Stimulated activated CD8-positive, alpha-beta memory T cell treated with anti-CD3 and anti-CD28 coated beads, Interleukin-7, amount 100 ng/mL, for 48 hours (primary cell): Measurements from ENCODE around the gene ADCYAP1R1.

ENCODE experiments used
- DNase-seq, 2 donors: peaks; one replicate each; pipeline ENCODE4 v3.0.0-alpha.2; 2020; ENCODE audit warnings: low read depth in 1 of 2; ENCODE audit errors: extremely low read depth in 1 of 2

The ADCYAP1R1 gene

DNA sequence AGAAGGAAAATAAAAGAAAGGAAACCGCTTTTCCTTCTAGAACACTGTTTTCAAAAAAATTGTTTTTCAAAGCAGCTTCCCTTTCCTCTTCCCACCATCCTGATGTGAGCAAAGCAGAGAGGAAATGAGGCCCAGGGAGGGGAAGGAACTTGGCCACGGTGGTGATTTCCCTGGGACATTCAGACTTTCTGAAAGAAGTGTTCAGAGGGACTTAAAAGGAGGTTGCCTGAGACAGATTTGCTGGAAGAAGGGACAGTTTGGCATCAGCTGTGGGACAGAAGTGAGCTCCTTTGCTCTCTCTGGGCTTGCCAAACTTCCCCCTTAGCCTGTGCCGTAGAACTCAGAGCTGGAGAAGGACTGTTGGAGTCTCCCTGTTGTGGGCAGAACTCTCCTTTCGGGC is 30.3 kb downstream of the ADCYAP1R1 start:
- no peak for DNase-seq

DNA sequence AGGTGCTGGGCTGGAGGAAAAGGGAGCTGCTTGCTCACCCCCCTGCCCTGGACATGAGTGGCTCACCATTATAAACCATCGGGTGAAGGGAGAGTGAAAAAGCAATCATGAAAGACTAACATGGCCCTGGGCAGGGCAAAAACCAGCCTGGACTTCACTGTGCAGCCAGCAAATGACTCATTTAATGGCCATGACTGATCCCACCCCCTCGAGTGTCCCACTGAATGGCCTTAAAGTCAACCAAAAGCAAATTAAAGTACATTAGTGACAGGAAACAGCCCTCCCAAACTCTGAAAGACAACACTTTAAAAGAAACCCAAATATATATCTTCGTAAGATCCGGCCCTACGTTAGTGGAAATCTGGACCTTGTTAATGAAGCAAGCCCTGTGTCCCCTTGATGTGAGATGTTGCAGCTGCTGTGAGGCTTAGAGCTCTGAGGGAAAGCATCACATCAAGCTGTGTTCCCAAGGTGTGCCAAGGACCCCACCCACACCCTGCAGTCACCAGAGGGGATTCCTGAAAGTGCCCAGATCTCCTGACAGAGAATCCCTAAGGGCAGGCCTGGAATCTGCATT is 31.2 kb downstream of the ADCYAP1R1 start:
- no peak for DNase-seq

DNA sequence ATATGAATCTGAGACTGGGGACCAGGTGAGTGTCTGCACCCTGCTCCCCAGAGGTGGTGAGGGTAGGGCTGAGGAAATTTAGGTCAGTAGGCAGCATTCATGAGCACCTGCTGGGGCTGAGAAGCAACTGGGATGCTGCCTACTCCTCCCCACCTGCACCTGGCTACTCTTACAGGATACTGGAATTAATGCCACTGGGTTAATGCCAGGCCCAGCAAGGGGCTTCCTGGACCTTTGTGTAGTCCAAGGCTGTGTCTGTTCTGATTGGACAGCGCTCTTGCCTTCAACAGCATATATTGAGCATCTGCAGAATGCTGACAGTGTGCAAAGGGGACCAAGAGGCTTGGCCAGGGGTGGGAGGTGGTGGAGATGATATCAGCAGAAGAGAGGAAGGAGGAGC is 32.1 kb downstream of the ADCYAP1R1 start:
- DNase-seq: no peak

DNA sequence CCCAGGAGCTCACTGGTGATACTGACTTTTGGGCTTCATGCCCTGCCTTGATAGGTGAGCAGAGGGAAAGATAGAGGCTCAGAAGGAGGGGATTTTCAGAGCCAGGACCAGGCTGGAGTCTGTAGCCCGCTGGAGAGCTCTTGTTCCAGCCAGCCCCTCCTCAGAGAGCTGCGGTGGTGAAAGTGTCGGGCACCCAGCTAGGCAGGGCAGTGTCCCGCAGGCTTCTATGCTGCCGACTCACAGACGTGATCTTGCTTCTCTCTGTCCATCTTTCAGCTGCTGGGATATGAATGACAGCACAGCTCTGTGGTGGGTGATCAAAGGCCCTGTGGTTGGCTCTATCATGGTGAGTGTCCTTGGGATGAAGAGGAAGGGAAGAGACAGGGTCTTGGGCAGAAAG is 35.2 kb downstream of the ADCYAP1R1 start:
- DNase-seq: no peak

DNA sequence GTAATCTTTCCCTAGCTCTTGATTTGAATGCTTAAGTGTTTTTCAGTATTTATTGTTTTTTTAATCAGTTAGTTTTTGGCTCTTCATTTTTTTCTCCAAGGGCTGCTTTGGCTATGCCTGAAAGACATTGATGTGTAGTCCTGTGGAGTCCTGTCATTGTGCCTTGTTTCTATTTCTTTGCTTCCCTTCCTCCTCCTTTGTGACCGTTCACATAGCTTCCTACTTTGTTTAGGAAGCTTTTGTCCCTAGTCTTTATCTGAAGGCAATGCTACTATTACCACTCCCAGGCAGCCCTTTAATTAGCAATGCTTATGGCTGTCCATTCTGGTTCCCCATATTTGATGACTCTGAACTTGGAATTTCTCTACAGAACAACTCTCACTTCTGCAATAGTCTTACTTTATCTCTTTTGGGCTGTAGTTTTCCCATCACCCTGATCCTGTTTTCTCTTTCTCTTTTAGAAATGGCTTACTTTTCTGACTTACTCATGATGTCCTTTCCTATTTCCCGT is 39.9 kb downstream of the ADCYAP1R1 start:
- DNase-seq: no peak

DNA sequence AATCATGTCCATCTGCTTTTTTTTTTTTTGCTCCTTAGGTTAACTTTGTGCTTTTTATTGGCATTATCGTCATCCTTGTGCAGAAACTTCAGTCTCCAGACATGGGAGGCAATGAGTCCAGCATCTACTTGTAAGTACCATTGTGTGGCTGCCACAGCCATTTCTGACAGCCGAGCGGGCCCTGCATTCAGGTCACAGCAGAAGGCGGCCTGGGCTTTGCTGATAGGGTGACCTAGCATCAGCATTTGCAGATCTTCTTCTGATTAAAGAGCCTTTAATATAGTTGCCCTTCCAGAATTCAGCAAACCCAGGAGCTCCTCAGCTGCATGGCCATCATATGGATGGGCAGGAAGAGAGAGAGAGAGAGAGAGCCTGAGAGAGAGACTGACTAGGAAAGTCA is 40.5 kb downstream of the ADCYAP1R1 start:
- DNase-seq: no peak

DNA sequence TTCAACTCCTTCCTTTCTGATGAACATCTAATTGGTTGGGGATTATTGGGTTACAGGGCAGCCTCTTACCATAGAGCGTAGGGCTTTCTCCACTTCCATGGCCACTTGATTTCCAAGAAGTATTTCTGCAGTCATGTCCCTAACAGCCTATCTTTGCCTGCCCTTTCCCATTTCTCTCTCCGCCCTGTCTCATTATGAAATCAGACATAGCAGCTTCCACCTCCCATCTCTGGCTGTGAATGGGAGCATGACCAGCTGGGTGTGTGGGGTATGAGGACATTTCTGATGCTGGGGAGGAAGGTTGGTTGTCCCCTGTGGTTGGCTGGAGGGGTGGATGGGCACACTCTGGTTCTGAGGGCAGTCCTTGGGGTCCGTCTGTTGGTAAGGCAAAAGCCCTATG is 41.2 kb downstream of the ADCYAP1R1 start:
- no peak for DNase-seq

DNA sequence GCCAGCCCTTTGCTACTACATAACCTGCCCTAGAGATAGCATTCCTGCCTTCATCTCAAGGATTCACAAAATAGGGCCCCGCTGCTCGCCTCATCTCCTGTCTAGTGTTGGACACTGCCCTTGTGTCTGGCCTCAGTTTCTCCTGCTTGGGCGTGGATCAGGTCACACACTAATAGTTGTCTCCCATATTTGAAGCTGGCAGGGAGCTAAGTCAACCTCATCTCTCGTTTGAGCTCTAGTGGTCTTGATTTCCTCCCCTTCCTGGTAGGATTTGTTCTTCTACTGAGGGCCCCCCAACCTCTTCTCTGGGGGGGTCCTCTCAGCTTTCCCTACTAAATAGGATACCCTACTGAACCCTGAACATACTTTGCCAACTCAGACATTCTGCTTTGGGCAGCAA is 42.2 kb downstream of the ADCYAP1R1 start:
- no peak for DNase-seq

DNA sequence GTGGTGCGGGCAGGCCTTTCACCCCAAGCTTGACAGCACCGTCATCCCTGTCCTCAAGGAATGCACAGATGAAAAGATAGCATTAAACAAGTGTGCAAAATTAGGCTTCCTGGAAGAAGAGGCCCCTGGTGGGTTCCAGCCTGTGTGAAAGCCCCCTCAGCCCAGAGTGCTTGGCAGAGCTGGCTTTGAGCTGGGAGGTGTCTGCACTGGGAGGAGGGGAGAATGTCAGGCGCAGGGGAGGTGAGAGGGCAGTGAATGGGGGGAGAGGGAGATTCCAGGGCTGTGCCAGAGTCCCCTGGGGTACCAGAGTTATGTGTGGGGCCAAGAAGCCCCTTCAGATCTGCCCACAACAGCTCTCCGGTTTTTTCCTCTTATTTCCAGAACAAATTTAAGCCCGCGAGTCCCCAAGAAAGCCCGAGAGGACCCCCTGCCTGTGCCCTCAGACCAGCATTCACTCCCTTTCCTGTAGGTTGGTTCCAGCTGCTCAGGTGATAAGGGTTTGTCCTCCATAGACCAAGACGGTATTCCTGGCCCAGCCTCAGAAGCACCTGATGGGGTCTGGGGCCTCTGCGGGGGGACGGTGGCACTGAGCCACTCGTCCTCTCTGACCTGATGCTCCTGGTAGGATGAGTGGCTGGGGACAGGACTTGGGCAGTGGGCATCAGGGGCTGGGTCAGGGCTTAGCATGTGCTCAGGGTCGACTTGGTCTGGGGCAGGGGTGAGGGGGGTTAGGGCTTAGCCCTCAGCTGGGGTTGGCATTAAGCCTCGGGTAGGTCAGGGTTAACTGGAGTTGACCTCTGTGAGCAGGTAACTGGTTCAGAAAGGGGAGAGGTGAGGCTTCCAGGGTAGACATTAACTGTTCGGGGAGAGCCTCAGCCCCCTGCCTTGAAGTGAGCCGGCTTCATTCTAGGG is 43.4 kb downstream of the ADCYAP1R1 start:
- DNase-seq: no peak

DNA sequence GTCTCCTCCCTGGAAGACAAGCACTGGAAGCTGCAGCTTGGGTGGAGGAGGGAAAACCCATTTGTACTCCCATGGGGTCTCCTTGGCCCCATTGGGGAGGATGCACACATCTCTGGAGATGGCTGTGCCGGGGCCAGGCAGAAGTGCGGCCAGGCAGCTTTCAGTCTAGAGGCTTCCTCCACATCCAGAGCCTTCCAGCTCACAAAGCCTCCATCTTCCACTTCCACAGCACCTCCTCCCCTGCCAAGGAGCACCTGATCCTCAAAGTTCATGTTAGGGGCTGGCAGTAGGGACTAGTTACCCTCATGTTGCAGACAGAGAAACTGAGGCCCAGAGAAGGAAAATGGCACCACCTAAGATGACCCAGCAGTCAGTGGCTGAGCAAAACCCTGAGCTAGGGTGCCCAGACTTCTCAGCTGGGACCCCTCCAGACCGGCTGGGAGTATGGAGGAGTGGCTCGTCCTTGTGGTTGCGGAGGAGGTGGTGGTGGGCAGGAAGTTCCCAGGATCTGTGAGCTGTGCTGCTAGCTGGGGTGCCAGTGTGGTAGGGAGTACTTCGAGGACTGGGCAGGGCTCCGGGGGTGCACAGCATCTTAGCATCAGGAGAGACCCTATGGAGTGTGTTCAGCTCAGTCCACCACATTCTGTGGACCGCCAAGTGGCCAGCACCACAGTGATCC is 44.2 kb downstream of the ADCYAP1R1 start:
- no peak for DNase-seq

DNA sequence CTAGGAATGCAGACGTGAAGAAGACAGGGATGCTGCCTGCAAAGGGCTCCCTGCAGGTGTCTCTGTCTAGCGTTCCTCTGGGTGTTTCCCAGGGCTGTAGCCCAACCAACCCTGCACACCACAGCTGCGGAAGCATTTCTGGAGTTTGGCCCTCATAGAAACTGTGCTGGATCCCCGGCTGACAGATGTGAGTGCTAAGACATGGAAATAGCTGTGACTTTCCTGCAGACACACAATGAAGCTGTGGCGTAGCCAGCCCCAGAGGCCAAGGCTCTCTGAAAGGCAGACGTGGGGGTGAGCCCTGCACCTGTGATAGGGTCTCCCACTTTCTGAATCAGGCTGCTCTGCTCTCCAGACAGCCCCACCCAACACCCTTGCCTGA is 44.8 kb downstream of the ADCYAP1R1 start:
- DNase-seq: no peak

DNA sequence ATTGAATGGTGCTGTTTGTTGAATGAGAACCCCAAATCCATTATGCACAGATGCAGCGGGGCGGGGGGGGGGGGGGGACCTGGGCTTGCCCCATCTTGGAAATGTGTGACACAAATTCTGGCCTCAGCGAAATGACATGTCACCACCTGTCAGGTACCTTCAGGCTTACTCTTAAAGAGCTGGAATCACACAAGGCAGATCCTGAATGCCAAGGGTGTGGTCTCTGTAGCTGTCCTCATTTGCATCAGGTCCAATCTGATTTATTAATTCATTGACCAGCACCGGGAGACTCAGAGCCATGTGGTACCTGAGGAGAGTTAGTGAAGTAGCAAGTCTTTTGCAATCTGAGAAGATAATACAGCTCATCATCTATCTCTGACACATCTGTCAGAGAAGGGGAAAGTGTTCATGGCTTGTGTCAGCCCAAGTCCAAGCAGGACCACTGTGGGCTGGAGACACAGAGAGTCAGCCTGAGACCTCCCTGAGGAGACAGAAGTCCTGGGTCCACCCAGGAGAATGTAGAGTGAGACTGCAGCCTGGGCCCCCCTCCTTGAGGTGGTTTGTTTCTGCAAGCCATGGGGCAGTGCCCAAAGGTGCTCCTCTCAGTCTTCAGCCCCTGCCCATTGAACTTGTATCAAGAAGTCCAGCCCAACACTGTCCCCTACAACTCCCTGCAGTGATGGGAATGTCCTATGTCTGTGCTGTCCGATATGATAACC is 46.7 kb downstream of the ADCYAP1R1 start:
- no peak for DNase-seq

DNA sequence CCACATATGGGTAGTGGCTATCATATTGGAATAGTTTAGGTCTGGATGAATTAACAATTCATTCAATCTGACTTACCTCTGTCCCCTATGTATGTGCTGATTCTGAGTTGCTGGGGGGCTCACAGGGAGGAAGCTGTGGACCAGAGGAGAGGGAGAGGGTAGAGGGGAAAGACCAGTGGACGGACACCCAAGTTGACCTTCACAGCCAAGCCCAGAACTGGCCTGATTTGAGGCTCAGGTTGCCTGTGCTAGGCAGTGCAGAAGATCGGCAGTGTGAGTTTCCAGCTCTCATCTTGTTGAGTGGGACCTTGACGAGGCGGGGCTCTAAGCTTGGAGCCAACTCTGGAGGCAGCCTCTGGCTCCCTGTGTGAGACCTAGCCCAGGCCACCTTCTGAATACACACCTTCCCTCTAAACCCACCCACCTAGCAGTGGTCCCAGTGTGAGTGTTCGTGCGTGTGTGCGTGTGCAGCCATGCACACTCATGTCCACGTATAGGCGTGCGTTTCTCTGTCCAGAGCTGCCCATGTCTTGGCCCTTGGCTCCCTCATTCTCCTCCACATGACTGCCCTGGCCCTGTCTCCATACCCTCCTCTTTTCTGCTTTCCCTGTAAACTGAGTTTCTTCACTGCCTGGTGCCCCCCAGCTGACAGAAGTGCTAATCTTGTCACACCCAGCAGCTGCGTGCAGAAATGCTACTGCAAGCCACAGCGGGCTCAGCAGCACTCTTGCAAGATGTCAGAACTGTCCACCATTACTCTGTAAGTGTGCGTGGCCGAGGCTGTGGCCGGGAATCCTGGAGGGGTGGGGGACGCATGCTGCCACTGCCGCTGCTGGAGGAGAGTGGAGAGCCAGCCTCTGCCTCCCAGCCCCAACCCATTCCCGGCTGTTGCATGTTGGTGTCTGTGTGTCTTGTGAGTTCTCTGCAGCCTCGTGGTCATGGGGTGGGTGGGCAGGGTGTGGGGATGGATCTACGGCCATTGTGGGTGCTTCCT is 47.6 kb downstream of the ADCYAP1R1 start:
- DNase-seq: no peak

DNA sequence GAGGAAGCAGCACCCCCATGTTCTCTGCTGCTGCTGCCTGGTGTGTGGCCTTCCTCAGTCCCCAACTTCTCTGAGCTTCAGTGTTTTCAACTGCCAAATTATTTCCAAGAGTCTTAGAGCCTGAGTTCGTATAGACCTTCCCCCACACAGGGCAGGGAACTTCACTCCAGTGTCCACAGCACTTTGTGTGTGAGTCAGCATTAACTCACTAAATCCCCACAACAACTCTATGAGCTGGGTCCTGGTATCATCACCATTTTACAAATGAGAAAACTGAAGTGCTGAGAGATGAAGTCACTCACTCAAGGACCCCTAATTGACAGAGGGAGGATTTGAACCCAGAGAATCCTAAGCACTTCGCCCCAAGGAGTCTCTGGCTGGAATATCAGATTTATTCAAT is 48.3 kb downstream of the ADCYAP1R1 start:
- DNase-seq: no peak

DNA sequence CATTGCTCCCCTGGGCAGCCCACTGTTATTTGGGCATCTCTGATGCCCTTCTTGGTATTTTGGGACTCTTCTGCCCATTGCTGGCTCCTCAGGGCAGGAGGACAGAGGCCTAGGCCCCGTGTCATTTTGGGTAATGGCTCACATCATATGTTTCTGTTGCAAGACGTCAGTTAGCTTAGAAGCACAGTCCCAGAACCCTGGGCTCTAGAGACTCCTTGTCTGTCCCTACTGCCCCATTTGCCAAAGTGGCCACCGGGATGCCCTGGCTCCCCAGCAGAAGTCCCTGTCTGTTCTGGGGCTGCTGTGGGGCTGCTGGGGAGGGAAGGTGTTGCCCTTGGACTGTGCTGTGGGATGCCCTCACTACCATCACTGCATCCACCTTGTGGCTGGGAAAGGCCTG is 48.8 kb downstream of the ADCYAP1R1 start:
- no peak for DNase-seq

DNA sequence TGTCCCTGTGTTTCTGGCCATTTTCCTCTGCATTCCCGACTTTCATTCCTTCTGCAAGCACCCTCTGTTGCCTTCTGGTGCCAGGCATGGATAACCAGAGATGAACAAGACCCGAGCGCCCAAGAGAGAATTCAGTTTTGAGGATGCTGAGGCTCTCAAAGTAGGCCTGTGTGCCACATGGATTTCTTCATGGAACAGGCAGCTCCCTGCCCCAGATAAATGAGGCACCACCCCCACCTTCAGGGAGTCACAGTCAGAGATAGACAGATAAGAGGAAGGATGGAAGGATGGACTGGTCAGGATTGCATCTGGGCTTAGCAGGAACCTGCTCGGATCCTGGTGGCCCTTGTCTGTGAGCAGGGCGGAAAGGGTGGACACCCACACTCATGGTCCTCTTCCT is 49.4 kb downstream of the ADCYAP1R1 start:
- DNase-seq: no peak

DNA sequence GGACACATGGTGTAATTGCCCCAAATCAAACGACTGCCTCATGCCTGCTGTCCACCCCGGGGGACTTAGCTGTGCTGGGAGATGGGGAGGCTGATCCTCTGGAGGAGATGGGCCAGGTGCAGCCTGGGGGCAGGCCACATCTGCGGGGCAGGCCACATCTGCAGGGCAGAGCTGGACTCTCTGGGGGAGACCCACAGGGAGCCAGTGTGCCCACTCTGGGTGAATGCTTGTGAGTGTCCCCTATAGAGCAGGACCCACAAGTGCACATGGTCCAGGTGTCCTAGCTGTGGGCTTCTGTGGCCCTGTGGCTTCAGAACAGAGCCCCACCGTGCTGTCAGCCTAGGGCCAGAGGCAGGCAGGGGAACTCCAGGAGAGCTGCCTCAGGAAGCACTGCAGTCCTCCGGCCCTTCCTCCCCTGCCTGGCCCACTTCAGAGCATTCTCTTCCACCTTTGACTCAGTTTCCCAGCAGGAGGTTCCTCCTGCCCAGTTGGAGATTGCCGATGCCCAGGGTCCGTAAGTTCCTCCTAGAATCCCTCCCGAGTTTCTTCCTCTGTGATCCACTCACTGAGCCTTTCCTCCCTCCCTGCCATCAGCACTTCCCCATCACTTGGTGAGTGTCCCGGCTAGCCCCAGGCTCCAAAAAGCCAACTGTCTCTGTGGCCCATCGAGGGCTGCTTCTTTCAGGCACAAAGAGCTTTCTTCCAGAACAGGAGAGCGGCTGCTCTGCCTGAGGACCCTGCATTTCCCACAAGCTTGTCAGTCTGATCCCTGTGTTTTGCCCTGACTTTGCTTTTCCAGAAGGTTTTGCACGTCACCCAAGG is 50.3 kb downstream of the ADCYAP1R1 start:
- DNase-seq: no peak

DNA sequence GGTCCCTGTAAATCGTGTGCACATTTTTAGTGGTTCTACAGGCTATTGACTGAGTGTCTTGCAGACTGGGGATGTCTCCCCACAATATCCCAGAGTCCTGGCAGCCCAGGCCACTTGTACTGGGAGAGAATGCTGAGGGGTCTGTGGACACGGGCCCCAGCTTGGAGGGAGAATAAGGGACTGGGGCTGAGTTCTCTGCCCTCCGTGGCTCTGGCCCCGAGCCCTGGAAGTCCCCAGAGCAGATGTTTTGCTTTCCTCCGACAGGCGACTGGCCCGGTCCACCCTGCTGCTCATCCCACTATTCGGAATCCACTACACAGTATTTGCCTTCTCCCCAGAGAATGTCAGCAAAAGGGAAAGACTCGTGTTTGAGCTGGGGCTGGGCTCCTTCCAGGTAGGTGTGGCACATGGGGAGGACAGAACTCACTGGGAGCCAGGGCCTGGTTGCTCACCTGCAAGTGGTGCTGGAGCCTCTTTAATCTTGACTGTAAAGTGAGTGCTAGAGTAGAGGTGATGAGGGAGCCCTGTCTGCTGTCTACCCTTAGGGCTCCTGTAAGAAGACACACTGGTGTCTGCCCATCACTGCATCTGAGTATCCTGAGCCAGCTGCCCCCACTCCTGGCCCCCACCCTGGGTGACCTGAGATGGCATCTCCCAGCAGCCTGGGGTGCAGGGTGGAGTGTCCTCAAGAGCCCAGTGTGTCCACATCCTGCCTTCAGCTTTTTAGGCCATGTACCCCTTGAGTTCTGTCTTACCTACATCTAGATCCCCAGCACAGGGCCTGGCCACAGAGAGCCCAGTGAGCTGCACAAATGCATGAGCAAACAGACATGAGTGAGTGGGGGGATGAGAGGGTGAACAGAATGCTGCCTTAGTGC is 51.1 kb downstream of the ADCYAP1R1 start:
- DNase-seq: no peak
